ENCODE data around the gene SLC39A5.

GRCh38 chr12:56223571-56224101 is 6.2 kb upstream of the SLC39A5 start:
- TF ChIP-seq USF1 (IDR thresholded peaks at IDR 0.05; ENCODE audit: borderline replicate concordance, low read depth) (no peak), NRF1 (IDR thresholded peaks at IDR 0.05; ENCODE audit: low read depth, low read length) (no peak), EZH2phosphoT487 (IDR thresholded peaks at IDR 0.05; ENCODE audit: borderline replicate concordance, low read depth) (no peak), NFIC (IDR thresholded peaks at IDR 0.05; ENCODE audit: borderline replicate concordance) (no peak), JUND (IDR thresholded peaks at IDR 0.05) (no peak), POLR2AphosphoS5 (IDR thresholded peaks at IDR 0.05; ENCODE audit: low read depth, low read length) (no peak), CHD2 (IDR thresholded peaks at IDR 0.05; ENCODE audit: low read length, partially characterized antibody) (no peak), TEAD4 (IDR thresholded peaks at IDR 0.05; ENCODE audit: borderline replicate concordance, insufficient read depth) (no peak), EP300 (IDR thresholded peaks at IDR 0.05; ENCODE audit: borderline replicate concordance in 1 of 2, low read depth in 1 of 2, low read length in 1 of 2) (no peak), CTCF (IDR thresholded peaks at IDR 0.05) (no peak), FOXJ3 (CRISPR knock-in tag; IDR thresholded peaks at IDR 0.05) (no peak), MAX (IDR thresholded peaks at IDR 0.05; ENCODE audit: low read depth) (no peak)
